Measurements from ENCODE around the gene TMEM25.

The TMEM25 gene

GRCh38 chr11:118581057-118581456 lies 50.1 kb downstream of the TMEM25 start:
- no peak for DNase-seq (ENCODE audit: low read depth in 1 of 2, low spot score in 1 of 2)

All from activated T-helper 1 cell treated with anti-CD3 and anti-CD28 coated beads, Interleukin-2, amount 50 U/mL, for 16 hours (primary cell).